AG09319 (cell line): ENCODE measurements around the gene XPA.
"Not testable (repeated sequence)": the region's sequence is repeated elsewhere in the genome, so short reads cannot be mapped to it uniquely, and the experiment has no call there.

Experiments
- DNase-seq: peaks from one replicate; pipeline ENCODE4 v3.0.0-alpha.2; 2010; ENCODE audit warnings: low read depth; ENCODE audit errors: extremely low read depth
- TF ChIP-seq, protein P1 (sequence below): IDR thresholded peaks from 2 replicates; pipeline ENCODE4 v1.5.1; 2011; ENCODE audit warnings: low read depth, mild to moderate bottlenecking, inconsistent platforms, low read length, moderate library complexity

XPA gene

DNA sequence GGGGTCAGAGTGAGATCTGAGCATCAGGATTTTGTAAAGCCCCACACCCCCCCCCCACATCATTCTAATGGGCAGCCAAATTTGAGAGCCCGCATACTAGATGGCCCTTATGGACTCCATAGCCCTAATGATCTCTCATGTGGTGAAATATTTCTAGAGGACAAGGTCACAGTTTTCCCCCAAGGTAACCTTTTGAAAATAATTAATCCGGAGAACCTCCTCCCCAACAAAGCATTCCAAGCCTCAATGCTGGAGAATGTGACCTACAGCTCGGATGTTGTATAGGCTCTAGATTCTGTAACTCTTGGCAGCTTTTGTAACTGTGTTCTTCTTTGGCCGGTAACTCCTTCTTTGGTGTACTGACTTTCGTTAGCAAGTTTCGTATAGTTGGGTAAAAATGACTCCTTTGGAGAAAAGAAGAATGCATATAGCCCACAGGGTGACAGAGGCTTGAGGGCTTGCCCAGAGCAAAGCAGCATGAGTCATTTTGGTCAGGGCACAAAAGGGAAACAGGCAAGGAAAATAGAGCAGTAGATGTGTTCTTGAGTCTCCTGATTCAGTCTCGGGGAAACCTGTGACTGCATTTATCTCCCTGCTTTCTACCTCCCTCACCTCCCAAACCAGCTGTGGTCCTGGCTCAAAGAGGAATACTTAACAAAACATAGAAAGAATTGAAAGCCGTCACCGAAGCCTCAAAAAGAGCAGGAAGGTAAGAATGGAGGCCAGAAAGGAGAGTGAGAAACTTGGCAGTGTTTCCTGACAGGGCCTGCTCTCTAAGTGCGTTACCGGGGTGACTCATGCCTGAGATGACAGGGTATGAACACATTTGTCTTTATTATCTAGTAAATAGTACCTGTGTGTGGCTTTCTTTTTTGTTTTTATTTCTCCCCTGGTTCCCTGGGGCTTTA is 6.6 kb upstream of the XPA start:
- peak; percentile 7 for DNase-seq

DNA sequence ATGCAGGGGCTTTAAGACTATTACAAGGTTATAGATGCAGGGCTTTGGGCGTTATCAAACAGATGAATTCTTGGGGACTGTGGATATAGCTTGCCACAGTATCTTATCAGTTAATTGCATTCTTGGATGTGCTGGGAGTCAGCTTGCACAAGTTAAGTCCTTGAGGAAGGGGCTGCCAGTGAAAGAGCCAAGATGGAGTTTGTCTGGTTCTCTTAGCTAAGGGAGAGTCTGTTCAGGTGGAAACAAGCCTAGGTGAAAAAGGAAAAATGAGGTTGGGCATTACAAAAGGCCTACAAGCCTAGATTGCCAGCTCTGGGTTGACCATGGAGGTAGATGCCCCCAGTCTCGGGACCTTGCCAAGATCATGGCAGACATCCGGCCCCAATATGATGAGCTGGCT is 2.7 kb upstream of the XPA start:
- DNase-seq = not testable (repeated sequence)

More for the DNA sequence above, 6.6 kb upstream of the XPA start:
- TF ChIP-seq, protein P1, sequence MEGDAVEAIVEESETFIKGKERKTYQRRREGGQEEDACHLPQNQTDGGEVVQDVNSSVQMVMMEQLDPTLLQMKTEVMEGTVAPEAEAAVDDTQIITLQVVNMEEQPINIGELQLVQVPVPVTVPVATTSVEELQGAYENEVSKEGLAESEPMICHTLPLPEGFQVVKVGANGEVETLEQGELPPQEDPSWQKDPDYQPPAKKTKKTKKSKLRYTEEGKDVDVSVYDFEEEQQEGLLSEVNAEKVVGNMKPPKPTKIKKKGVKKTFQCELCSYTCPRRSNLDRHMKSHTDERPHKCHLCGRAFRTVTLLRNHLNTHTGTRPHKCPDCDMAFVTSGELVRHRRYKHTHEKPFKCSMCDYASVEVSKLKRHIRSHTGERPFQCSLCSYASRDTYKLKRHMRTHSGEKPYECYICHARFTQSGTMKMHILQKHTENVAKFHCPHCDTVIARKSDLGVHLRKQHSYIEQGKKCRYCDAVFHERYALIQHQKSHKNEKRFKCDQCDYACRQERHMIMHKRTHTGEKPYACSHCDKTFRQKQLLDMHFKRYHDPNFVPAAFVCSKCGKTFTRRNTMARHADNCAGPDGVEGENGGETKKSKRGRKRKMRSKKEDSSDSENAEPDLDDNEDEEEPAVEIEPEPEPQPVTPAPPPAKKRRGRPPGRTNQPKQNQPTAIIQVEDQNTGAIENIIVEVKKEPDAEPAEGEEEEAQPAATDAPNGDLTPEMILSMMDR = no peak

DNA sequence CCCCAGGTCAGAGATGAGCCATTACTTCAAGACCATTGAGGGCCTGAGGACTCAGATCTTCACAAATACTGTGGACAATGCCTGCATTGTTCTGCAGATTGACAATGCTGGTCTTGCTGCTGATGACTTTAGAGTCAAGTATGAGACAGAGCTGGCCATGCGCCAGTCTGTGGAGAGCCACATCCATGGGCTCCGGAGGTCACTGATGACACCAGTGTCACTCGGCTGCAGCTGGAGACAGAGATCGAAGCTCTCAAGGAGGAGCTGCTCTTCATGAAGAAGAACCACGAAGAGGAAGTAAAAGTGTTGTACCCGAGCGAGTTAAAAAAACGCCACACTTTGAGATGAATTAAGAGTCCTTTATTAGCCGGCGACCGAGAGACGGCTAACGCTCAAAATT is 2.1 kb upstream of the XPA start:
- DNase-seq = not testable (repeated sequence)

DNA sequence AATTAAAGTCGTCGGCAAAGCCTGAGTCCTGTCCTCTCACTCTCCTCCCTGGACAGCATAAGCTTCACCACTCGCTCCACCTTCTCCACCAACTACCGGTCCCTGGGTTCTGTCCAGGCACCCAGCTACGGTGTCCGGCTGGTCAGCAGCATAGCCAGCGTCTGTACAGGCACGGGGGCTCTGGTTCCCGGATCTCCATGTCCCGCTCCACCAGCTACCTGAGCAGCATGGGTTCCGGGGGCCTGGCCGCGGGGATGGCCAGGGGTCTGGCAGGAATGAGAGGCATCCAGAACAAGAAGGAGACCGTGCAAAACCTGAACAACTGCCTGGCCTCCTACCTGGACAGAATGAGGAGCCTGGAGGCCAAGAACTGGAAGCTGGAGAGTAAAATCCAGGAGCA is 1.7 kb upstream of the XPA start:
- DNase-seq = no peak
- TF ChIP-seq, protein P1 = no peak

DNA sequence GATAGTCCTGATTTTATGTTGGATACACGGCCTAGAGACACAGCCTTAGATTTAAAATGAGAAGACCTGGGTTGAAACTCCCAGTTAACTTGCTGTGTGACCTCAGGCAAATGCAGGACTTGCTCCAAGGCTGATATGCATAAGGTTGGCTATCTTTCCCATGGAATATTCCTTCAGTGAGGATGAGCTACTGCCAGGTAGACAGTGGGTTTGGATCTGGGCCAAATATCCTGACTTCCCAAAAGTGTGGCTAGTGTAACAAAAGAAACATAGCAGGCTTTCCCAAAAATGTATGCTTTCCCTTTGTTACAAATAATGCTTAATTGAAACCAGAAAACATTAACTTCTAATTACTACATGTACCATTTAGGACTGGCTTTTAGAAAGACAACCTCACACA is 697 bp upstream of the XPA start:
- DNase-seq = no peak
- TF ChIP-seq, protein P1 = no peak

DNA sequence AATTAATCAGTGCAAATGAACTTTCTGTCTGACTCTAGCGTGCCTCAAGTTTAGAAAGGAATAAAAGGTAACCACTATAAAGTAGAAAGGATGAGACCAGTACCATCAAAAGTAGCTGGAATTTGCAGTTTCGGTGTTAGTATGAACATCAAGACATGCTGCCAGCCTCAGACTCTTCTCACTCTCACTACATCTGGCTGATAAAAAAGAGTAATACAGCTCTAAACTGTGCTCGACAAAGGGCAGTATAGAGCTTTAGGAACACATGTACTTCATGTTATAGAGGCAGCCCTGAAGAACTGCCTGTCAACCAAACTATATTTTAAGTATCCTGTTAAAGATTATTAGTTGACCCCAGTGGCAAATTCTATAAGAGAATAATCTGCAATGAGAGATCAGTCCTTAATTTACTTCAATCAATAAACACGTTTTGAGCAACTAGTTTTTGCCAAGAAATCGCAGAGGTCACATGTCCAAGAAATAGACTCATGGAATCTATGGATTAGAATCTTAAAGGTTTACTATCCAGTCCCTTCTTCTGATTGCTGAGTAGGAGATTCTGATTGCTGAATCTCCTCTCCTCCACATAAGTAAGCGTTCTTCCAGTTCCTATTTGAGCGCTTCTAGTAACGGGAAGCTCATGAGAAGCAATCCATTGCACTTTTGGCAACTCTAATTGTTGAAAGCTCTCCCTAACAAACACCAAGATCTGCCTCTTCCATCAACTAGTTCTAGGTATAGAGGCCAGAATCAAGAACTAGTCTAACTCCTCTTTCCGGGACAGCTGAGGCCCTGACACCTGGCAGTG is 941 bp downstream of the XPA start:
- TF ChIP-seq, protein P1 = no peak
- no peak for DNase-seq

DNA sequence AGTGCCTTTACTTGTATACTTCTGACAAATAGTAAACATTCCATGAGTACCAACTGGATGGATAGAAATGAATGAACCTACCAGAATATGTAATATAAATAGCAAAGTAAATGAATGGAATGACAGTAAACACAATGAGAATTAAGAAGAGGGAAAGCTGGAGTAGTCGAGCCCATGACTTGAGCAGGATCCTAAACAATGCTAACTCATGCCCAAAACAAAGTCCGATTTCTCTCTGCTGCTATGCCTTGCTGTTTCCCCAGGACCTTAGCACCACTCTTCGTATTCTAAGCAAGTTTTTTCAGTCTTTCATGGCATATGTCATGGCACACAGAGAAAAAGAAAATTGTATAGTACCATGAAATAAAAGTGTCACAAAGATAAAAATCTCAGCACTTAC is 1.8 kb downstream of the XPA start:
- no peak for DNase-seq
- TF ChIP-seq, protein P1 = no peak

DNA sequence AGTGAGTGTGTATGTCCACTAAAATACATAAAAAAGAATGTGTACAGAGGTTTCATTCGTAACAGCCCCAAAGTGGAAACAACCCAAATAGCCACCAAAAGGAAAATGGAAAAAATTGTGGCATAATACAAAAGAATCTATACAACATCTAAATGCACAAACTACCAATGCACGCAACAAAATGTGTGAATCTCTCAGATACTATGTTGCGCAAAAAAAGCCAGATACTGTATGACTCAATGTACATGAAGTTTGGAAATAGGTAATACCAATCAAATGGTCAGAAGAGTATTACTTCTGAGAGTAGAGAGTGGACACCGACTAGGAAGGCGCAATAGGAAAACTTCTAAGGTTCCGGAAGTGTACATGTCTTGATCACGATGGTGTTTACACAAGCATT is 2.4 kb downstream of the XPA start:
- TF ChIP-seq, protein P1 = no peak
- no peak for DNase-seq
